Measurements from ENCODE around the gene FAAP24. TPM values are rescaled to one million over a fixed set of nuclear protein-coding genes. Genes with fewer than 3 reads are reported as not detected.
"Not testable (repeated sequence)": the region's sequence is repeated elsewhere in the genome, so short reads cannot be mapped to it uniquely, and the experiment has no call there.

FAAP24 gene
- total RNA-seq, 2 donors from 2014 or later, result 4.3 to 8.3 TPM

GRCh38 chr19:32935629-32936028, 36.4 kb upstream of the FAAP24 start:
- DNase-seq (ENCODE audit: low spot score), result no peak
- Histone ChIP-seq H3K27ac (no peak overlapping the region), H3K4me1 (replicated peaks) (no peaks in the 10 kb centered on the region), H3K9me3 (no peaks in the 10 kb centered on the region), H3K27me3 (replicated peaks; ENCODE audit: insufficient read depth) (no peaks in the 10 kb centered on the region), H3K36me3 (no peaks in the 10 kb centered on the region), H3K4me3 (no peak overlapping the region)
- intact Hi-C loops (cut with DNase I), result no loop called here
- TF ChIP-seq POLR2A (IDR thresholded peaks at IDR 0.05), result no peak
- no peak for TF ChIP-seq CTCF (IDR thresholded peaks at IDR 0.05)
- TF ChIP-seq POLR2AphosphoS5 (IDR thresholded peaks at IDR 0.05), result no peak
- WGBS, result 91% methylated on average over 9 of the region's 9 CpGs

GRCh38 chr19:32936065-32936464, 36.0 kb upstream of the FAAP24 start:
- WGBS, result 94% methylated on average over 8 of the region's 8 CpGs
- Histone ChIP-seq H3K27me3 (replicated peaks; ENCODE audit: insufficient read depth) (no peaks in the 10 kb centered on the region), H3K36me3 (no peaks in the 10 kb centered on the region), H3K9me3 (no peaks in the 10 kb centered on the region), H3K4me3 (no peak overlapping the region), H3K27ac (no peak overlapping the region), H3K4me1 (replicated peaks) (no peaks in the 10 kb centered on the region)
- TF ChIP-seq POLR2AphosphoS5 (IDR thresholded peaks at IDR 0.05) (no peak), CTCF (IDR thresholded peaks at IDR 0.05) (no peak), POLR2A (IDR thresholded peaks at IDR 0.05) (no peak)
- DNase-seq (ENCODE audit: low spot score), result no peak
- intact Hi-C loops (cut with DNase I), result no loop called here

GRCh38 chr19:32941273-32941672, 30.8 kb upstream of the FAAP24 start:
- intact Hi-C loops (cut with DNase I); H3K4me1 ChIP-seq (replicated peaks); H3K27me3 ChIP-seq (replicated peaks; ENCODE audit: insufficient read depth); H3K36me3 ChIP-seq; H3K4me3 ChIP-seq; H3K9me3 ChIP-seq: not testable (repeated sequence)
- TF ChIP-seq POLR2AphosphoS5 (IDR thresholded peaks at IDR 0.05), result peak; percentile 53
- peak; percentile 49 for DNase-seq (ENCODE audit: low spot score)
- 49% methylated on average over 5 of the region's 5 CpGs for WGBS
- peak overlapping the region in 1 of 2 donors; percentile 6 for H3K27ac ChIP-seq

- peaks cover 0 to 3% of the 10 kb centered on the region in 2 donors for H3K36me3 ChIP-seq
- WGBS, result 68% methylated on average over 3 of the region's 3 CpGs
- no peak for DNase-seq (ENCODE audit: low spot score)
- H3K27ac ChIP-seq, result no peak overlapping the region
- no peaks in the 10 kb centered on the region for H3K9me3 ChIP-seq
- H3K4me1 ChIP-seq (replicated peaks), result no peaks in the 10 kb centered on the region
- intact Hi-C loops (cut with DNase I), result no loop called here
- H3K4me3 ChIP-seq, result no peak overlapping the region
- no peaks in the 10 kb centered on the region for H3K27me3 ChIP-seq (replicated peaks; ENCODE audit: insufficient read depth)
- TF ChIP-seq POLR2A (IDR thresholded peaks at IDR 0.05) (no peak), CTCF (IDR thresholded peaks at IDR 0.05) (no peak), POLR2AphosphoS5 (IDR thresholded peaks at IDR 0.05) (no peak)
These were observed 26.8 kb upstream of the FAAP24 start for GRCh38 chr19:32945260-32945659.

GRCh38 chr19:32966750-32967149, 5.3 kb upstream of the FAAP24 start:
- Histone ChIP-seq H3K4me1 (replicated peaks) (peaks cover 10% of the 10 kb centered on the region), H3K27ac (no peak overlapping the region), H3K27me3 (replicated peaks; ENCODE audit: insufficient read depth) (no peaks in the 10 kb centered on the region), H3K4me3 (no peak overlapping the region), H3K9me3 (no peaks in the 10 kb centered on the region), H3K36me3 (no peaks in the 10 kb centered on the region)
- intact Hi-C loops (cut with DNase I), result no loop called here
- TF ChIP-seq CTCF (IDR thresholded peaks at IDR 0.05) (no peak), POLR2AphosphoS5 (IDR thresholded peaks at IDR 0.05) (no peak), POLR2A (IDR thresholded peaks at IDR 0.05) (no peak)
- WGBS, result 95% methylated on average over 9 of the region's 9 CpGs
- DNase-seq (ENCODE audit: low spot score), result no peak
